Raji (cell line): Measurements from ENCODE around the gene FAM174A.

Experiments
- POLR2A ChIP-seq: IDR thresholded peaks from 2 replicates; pipeline ENCODE4 v1.6.1; 2011; ENCODE audit warnings: low read depth, low read length, control low read depth; ENCODE audit not compliant: insufficient read depth

Gene FAM174A

DNA sequence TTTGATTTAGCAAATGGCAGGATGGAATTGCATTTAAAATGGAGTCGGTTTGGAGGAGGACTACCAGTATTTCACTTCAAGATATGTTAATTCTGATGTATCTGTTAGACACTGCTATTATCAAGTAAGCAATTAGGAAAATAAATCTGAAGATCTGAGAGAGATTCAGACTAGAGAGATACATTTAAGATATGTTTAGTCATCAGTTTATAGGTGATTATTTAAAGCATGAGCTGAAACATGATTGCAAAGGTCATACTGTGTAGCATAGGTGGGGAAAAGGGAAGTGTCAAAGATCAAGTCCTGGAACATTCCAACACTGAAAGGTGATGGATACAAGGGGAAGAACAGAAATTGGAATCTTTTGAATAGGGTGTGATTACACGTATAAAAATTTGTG, 79.1 kb downstream of the FAM174A start:
- no peak for TF ChIP-seq POLR2A

DNA sequence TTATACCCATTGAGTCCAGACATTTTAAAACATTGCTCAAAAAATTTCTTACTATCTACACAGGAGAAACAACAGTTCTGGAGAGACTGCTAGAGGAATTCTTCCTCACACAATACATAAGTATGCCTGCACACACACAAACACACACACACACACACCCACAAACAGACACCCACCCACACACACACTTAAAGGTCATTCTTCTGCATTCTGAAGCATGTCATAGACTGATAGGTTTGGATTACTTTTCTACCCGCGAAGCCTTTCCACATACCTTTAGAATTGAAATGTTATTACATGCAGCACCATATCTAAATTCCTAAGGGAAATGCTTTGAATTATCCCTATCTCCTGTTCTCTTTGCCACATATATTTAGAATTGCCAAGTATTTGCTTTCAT, 80.2 kb downstream of the FAM174A start:
- TF ChIP-seq POLR2A = no peak

DNA sequence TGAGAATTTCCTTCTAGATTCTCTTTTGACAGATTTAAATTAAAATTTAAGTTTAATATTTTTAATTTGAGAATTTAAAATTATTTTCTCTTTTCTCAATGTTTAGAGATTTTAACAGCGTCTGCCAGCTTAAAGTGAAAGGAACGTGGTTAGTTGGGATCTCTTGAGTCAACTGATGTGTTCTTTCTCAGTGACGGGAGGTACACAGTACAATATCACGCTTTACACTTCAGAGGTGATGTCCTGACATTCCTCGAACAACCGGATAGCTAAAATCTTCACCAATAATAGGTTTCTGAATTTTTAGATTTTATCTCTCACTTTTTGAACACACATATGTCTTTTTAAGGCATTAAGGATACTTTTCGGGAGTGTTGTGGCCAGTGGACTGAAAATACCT, 81.1 kb downstream of the FAM174A start:
- no peak for TF ChIP-seq POLR2A

DNA sequence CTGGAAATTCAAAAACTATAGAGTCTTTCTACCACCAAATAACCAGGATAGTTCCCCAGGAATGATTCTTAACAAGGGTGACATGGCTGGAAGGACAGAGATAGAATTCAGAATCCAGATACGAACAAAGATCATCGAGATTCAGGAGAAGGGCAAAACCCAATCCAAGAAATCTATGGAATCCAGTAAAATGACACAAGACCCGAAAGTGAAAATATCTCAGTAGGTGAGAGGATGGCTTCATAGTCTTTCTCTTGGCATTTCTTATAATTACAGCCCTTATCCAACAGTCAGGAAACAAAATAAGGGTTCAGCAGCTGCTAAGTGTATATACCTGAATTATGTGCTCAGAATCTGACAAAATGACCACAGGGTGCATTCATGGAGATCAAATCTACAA, 81.8 kb downstream of the FAM174A start:
- TF ChIP-seq POLR2A = no peak

DNA sequence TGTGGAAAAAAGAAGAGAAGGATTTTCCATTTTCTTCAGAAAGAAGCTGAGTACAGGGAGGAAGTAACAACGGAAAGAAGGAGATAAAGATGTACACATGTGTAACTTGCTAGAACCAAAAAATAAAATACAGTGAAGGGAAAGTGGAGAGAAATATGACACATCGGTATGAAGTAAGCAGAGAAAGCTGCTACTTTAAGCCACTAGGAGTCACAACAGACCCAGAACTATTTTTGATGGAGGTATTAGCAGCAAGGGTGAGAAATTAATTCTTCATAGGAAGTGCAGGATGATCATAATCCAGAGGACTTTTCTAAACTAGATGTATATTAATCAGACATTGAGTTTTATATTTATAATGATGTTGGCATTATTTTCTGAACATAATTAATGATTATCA, 88.5 kb downstream of the FAM174A start:
- TF ChIP-seq POLR2A = no peak

DNA sequence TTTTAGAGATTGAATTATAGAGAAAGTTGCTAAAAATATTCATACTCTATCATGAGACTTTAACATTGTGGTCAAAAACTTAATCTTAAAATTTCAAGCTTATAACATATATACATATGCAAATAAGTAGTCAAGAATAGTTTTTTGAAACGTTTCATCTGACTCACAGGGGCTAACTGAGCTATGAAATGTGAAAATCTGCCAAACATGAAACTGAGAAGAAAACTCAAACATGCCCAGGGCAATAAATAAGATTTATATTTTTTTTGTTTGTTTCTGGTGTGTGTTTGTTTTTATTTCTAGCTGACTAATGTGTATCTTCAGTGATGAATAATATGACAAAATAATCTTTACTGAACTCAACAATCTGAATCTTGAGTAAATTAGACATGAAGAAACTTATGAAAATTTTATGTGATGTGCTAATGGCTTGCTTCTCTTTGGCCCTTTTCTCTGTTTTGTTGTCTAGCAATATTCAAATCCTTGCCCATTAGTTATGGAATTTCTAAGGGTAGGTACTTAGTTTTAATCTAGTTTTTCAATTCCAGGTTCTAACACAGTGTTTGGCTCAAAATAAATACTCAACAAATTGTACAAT, 99.9 kb downstream of the FAM174A start:
- no peak for TF ChIP-seq POLR2A
